Cardiac muscle cell (in vitro differentiated cells and primary cell): ENCODE measurements around the gene DLG1. TPM values are rescaled to one million over a fixed set of nuclear protein-coding genes. Genes with fewer than 3 reads are reported as not detected.

Source experiments
- DNase-seq, 2 donors: peaks; one replicate each; pipeline versions ENCODE4 v3.0.0 to v3.0.0-alpha.2; 2010 to 2017; ENCODE audit warnings: low read depth in 1 of 2, low spot score in 1 of 2
- H3K27ac ChIP-seq: fragments of 200-600 bp; sonication (generic); 2 replicates; pipeline ENCODE4 v1.5.1; 2016
- H3K27me3 ChIP-seq: fragments of 200-600 bp; sonication (generic); 2 replicates; pipeline ENCODE4 v1.6.0; 2016; ENCODE audit warnings: control low read depth
- H3K36me3 ChIP-seq: fragments of 200-600 bp; sonication (generic); 2 replicates; pipeline ENCODE4 v1.5.1; 2016; ENCODE audit warnings: control low read depth
- H3K4me1 ChIP-seq: fragments of 200-600 bp; sonication (generic); 2 replicates; pipeline ENCODE4 v1.8.1; 2017; ENCODE audit warnings: low read depth, mild to moderate bottlenecking, mixed run types
- H3K4me3 ChIP-seq: fragments of 200-600 bp; sonication (generic); 2 replicates; pipeline ENCODE4 v1.5.1; 2016; ENCODE audit warnings: mild to moderate bottlenecking
- H3K9me3 ChIP-seq: fragments of 200-600 bp; sonication (generic); 2 replicates; pipeline ENCODE4 v1.5.1; 2017; ENCODE audit warnings: low read depth, mild to moderate bottlenecking, control low read depth
- CTCF ChIP-seq: IDR thresholded peaks from 2 replicates; pipeline ENCODE4 v1.5.1; 2012; ENCODE audit warnings: low read depth, mild to moderate bottlenecking, low read length
- polyA plus RNA-seq: library from polyadenylated mRNA; unstranded; fragments of >200 nt; fragmentation: Nextera tagmentation; extraction: Ambion mirVana; gene quantifications from 2 replicates; pipeline ENCODE4 v1.2.1, GENCODE V29; 2016
- total RNA-seq: library from RNA; depleted of rRNA; stranded (reverse); fragments of >200 nt; gene quantifications from 2 replicates; pipeline ENCODE4 v1.2.3, GENCODE V29; 2016

Gene DLG1
- total and polyA plus RNA-seq, 2 experiments from 2014 or later: 42.8 to 61.4 TPM

GRCh38 chr3:197295871-197296270 lies 2.5 kb downstream of the DLG1 start:
- Histone ChIP-seq H3K27ac (no peak overlapping the region), H3K36me3 (peaks cover 19% of the 10 kb centered on the region), H3K4me3 (no peak overlapping the region)

GRCh38 chr3:197293605-197294237 lies 4.7 kb downstream of the DLG1 start:
- no peak overlapping the region for H3K27ac ChIP-seq
- H3K4me3 ChIP-seq: no peak overlapping the region
- no peaks in the 10 kb centered on the region for H3K27me3 ChIP-seq
- peaks cover 7% of the 10 kb centered on the region for H3K4me1 ChIP-seq
- no peaks in the 10 kb centered on the region for H3K9me3 ChIP-seq
- H3K36me3 ChIP-seq: peaks cover 26% of the 10 kb centered on the region
- peak in 1 of 2 donors; percentile 8 for DNase-seq
- TF ChIP-seq CTCF: no peak

More at GRCh38 chr3:197295871-197296270, 2.5 kb downstream of the DLG1 start:
- H3K4me1 ChIP-seq: peaks cover 11% of the 10 kb centered on the region
- TF ChIP-seq CTCF: no peak
- H3K9me3 ChIP-seq: no peaks in the 10 kb centered on the region
- no peaks in the 10 kb centered on the region for H3K27me3 ChIP-seq
- no peak for DNase-seq

- H3K4me1 ChIP-seq: peaks cover 7% of the 10 kb centered on the region
- no peaks in the 10 kb centered on the region for H3K27me3 ChIP-seq
- no peak for TF ChIP-seq CTCF
- H3K36me3 ChIP-seq: peaks cover 28% of the 10 kb centered on the region
- no peaks in the 10 kb centered on the region for H3K9me3 ChIP-seq
- DNase-seq: no peak
- H3K4me3 ChIP-seq: no peak overlapping the region
- H3K27ac ChIP-seq: no peak overlapping the region
Observed at GRCh38 chr3:197292648-197293047, 5.8 kb downstream of the DLG1 start.

- Histone ChIP-seq H3K36me3 (peaks cover 30% of the 10 kb centered on the region), H3K27me3 (no peaks in the 10 kb centered on the region), H3K9me3 (no peaks in the 10 kb centered on the region), H3K27ac (no peak overlapping the region), H3K4me3 (no peak overlapping the region), H3K4me1 (peaks cover 7% of the 10 kb centered on the region)
- no peak for DNase-seq
- no peak for TF ChIP-seq CTCF
Observed at GRCh38 chr3:197292083-197292646, 6.2 kb downstream of the DLG1 start.

- Histone ChIP-seq H3K27ac (no peak overlapping the region), H3K4me1 (no peaks in the 10 kb centered on the region), H3K4me3 (no peak overlapping the region), H3K27me3 (no peaks in the 10 kb centered on the region), H3K9me3 (no peaks in the 10 kb centered on the region), H3K36me3 (peaks cover 22% of the 10 kb centered on the region)
- TF ChIP-seq CTCF: no peak
- no peak for DNase-seq
Observed at GRCh38 chr3:197289726-197290125, 8.7 kb downstream of the DLG1 start.
